ENCODE measurements around the gene ATP5MC2.

Gene ATP5MC2

DNA sequence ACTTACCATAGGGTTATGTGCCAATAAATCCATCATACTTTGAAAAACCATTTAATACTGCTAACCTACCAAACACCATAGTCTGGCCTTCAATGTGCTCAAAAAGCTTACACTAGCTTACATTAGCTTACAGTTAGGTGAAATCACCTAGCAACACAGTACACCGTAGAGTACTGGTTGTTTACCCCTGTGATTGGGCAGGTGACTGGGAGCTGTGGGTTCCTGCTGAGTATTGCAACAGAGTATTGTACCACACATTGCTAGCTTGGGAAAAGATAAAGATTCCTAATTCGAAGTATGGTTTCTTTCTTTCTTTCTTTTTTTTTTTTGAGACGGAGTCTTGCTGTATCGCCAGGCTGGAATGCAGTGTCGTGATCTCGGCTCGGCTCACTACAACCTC, 5.6 kb downstream of the ATP5MC2 start:
- no peak for TF ChIP-seq EZH2 (IDR thresholded peaks at IDR 0.05; ENCODE audit: borderline replicate concordance, low read depth, low read length, severe bottlenecking)
- TF ChIP-seq, protein P1, sequence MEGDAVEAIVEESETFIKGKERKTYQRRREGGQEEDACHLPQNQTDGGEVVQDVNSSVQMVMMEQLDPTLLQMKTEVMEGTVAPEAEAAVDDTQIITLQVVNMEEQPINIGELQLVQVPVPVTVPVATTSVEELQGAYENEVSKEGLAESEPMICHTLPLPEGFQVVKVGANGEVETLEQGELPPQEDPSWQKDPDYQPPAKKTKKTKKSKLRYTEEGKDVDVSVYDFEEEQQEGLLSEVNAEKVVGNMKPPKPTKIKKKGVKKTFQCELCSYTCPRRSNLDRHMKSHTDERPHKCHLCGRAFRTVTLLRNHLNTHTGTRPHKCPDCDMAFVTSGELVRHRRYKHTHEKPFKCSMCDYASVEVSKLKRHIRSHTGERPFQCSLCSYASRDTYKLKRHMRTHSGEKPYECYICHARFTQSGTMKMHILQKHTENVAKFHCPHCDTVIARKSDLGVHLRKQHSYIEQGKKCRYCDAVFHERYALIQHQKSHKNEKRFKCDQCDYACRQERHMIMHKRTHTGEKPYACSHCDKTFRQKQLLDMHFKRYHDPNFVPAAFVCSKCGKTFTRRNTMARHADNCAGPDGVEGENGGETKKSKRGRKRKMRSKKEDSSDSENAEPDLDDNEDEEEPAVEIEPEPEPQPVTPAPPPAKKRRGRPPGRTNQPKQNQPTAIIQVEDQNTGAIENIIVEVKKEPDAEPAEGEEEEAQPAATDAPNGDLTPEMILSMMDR (IDR thresholded peaks at IDR 0.05; ENCODE audit: borderline replicate concordance, extremely low read depth, low read length, poor library complexity, severe bottlenecking): no peak
- Histone ChIP-seq H3K4me1 (ENCODE audit: insufficient read depth, low read length) (peaks cover 38% of the 10 kb centered on the region), H3K4me3 (ENCODE audit: low read depth in 1 of 2, low read length in 2 of 2) (no peak overlapping the region), H3K27me3 (ENCODE audit: insufficient read depth, low read length, poor library complexity) (no peaks in the 10 kb centered on the region), H3K36me3 (ENCODE audit: insufficient read depth, low read length) (peaks cover 90% of the 10 kb centered on the region), H3K27ac (ENCODE audit: low read length) (no peak overlapping the region), H3K9ac (ENCODE audit: low read depth, low read length) (no peak overlapping the region), H3K9me3 (ENCODE audit: insufficient read depth, low read length, severe bottlenecking) (no peaks in the 10 kb centered on the region), H2AFZ (ENCODE audit: low read depth, low read length) (no peak overlapping the region), H3K79me2 (ENCODE audit: insufficient read depth, low read length) (peaks cover 54% of the 10 kb centered on the region), H4K20me1 (ENCODE audit: insufficient read depth, low read length) (peaks cover 26% of the 10 kb centered on the region; the same call in 1 of the 2 replicates), H3K4me2 (ENCODE audit: insufficient read depth, low read length) (no peak overlapping the region)
- DNase-seq (no peak), ATAC-seq (ENCODE audit: insufficient read depth, low read depth) (no peak)

DNA sequence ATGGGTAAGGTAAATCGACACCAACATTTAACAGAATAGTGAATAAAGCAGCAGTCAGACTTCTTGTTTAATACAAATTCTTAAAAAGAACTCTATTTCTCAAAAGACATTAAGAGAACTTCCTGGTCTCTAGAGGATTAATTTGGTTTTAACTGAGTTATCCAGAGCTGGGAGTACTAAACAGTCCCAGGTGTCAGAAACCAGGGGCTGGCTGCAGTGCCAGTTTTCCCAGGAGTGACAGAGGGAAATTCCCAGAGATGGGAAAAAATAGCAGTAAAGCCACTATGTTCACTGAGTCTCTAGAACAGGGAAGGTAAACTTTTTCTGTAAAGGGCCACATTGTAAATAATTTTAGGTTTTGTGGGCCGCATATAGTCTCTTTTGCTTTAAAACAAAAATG, 8.8 kb downstream of the ATP5MC2 start:
- Histone ChIP-seq H3K27me3 (ENCODE audit: insufficient read depth, low read length, poor library complexity) (no peaks in the 10 kb centered on the region), H4K20me1 (ENCODE audit: insufficient read depth, low read length) (peaks cover 28% of the 10 kb centered on the region; the same call in 1 of the 2 replicates), H3K9ac (ENCODE audit: low read depth, low read length) (no peak overlapping the region), H3K27ac (ENCODE audit: low read length) (no peak overlapping the region), H3K4me2 (ENCODE audit: insufficient read depth, low read length) (no peak overlapping the region), H3K36me3 (ENCODE audit: insufficient read depth, low read length) (peaks cover 88% of the 10 kb centered on the region), H3K9me3 (ENCODE audit: insufficient read depth, low read length, severe bottlenecking) (no peaks in the 10 kb centered on the region), H3K4me3 (ENCODE audit: low read depth in 1 of 2, low read length in 2 of 2) (no peak overlapping the region), H3K4me1 (ENCODE audit: insufficient read depth, low read length) (peaks cover 9% of the 10 kb centered on the region), H3K79me2 (ENCODE audit: insufficient read depth, low read length) (peaks cover 24% of the 10 kb centered on the region), H2AFZ (ENCODE audit: low read depth, low read length) (no peak overlapping the region)
- no peak for TF ChIP-seq EZH2 (IDR thresholded peaks at IDR 0.05; ENCODE audit: borderline replicate concordance, low read depth, low read length, severe bottlenecking)
- TF ChIP-seq, protein P1 (IDR thresholded peaks at IDR 0.05; ENCODE audit: borderline replicate concordance, extremely low read depth, low read length, poor library complexity, severe bottlenecking): no peak
- no peak for ATAC-seq (ENCODE audit: insufficient read depth, low read depth)
- DNase-seq: no peak

DNA sequence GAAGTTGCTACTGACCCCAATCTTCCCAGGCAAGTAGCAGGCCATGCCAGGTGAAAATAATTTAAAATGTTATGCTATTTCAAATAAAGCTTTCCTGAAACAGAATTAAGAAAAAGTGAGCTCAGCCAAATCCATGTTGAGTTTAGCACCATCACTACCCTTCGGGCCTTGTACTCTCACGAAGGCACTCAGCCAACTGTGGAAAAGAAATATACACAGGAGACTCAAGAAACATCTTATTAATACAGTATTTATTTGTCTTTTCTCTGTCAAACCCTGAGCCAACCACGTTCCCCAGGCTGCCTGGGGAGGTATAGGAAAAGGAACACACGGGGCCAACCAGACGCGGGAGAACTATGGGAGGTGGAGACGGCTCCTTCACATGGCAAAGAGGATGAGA, 10.9 kb downstream of the ATP5MC2 start:
- TF ChIP-seq EZH2 (IDR thresholded peaks at IDR 0.05; ENCODE audit: borderline replicate concordance, low read depth, low read length, severe bottlenecking): no peak
- TF ChIP-seq, protein P1 (IDR thresholded peaks at IDR 0.05; ENCODE audit: borderline replicate concordance, extremely low read depth, low read length, poor library complexity, severe bottlenecking): no peak
- Histone ChIP-seq H4K20me1 (ENCODE audit: insufficient read depth, low read length) (peaks cover 17% of the 10 kb centered on the region; the same call in 1 of the 2 replicates), H3K9me3 (ENCODE audit: insufficient read depth, low read length, severe bottlenecking) (no peaks in the 10 kb centered on the region), H3K4me2 (ENCODE audit: insufficient read depth, low read length) (no peak overlapping the region), H3K36me3 (ENCODE audit: insufficient read depth, low read length) (peaks cover 67% of the 10 kb centered on the region), H3K4me3 (ENCODE audit: low read depth in 1 of 2, low read length in 2 of 2) (no peak overlapping the region), H3K27me3 (ENCODE audit: insufficient read depth, low read length, poor library complexity) (no peaks in the 10 kb centered on the region), H3K4me1 (ENCODE audit: insufficient read depth, low read length) (no peaks in the 10 kb centered on the region), H3K9ac (ENCODE audit: low read depth, low read length) (no peak overlapping the region), H3K27ac (ENCODE audit: low read length) (no peak overlapping the region), H2AFZ (ENCODE audit: low read depth, low read length) (no peak overlapping the region), H3K79me2 (ENCODE audit: insufficient read depth, low read length) (peaks cover 5% of the 10 kb centered on the region)
- ATAC-seq (ENCODE audit: insufficient read depth, low read depth): no peak
- DNase-seq: no peak

DNA sequence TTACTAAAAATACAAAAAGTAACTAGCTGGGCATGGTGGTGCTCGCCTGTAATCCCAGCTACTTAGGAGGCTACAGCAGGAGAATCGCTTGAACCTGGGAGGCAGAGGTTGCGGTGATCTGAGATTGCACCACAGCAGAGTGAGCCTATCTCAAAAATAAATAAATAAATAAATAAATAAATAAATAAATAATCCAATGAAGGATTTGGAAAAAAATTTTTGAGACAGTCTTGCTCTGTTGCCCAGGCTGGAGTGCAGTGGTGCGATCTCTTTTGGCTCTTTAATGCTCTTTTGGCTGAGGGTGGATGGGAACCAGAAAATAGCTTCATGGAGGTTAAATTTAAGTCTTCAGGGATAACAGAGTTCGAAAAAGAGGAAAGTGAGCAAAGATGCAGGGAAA, 11.7 kb downstream of the ATP5MC2 start:
- TF ChIP-seq EZH2 (IDR thresholded peaks at IDR 0.05; ENCODE audit: borderline replicate concordance, low read depth, low read length, severe bottlenecking): no peak
- TF ChIP-seq, protein P1 (IDR thresholded peaks at IDR 0.05; ENCODE audit: borderline replicate concordance, extremely low read depth, low read length, poor library complexity, severe bottlenecking): no peak
- H3K4me3 ChIP-seq (ENCODE audit: low read depth in 1 of 2, low read length in 2 of 2): no peak overlapping the region
- H2AFZ ChIP-seq (ENCODE audit: low read depth, low read length): no peak overlapping the region
- DNase-seq (no peak), ATAC-seq (ENCODE audit: insufficient read depth, low read depth) (no peak)
- H3K27me3 ChIP-seq (ENCODE audit: insufficient read depth, low read length, poor library complexity): no peaks in the 10 kb centered on the region
- H3K9ac ChIP-seq (ENCODE audit: low read depth, low read length): no peak overlapping the region
- peaks cover 10% of the 10 kb centered on the region; the same call in 1 of the 2 replicates for H4K20me1 ChIP-seq (ENCODE audit: insufficient read depth, low read length)
- no peak overlapping the region for H3K4me2 ChIP-seq (ENCODE audit: insufficient read depth, low read length)
- no peaks in the 10 kb centered on the region for H3K9me3 ChIP-seq (ENCODE audit: insufficient read depth, low read length, severe bottlenecking)
- no peak overlapping the region for H3K27ac ChIP-seq (ENCODE audit: low read length)
- H3K79me2 ChIP-seq (ENCODE audit: insufficient read depth, low read length): no peaks in the 10 kb centered on the region
- no peaks in the 10 kb centered on the region for H3K4me1 ChIP-seq (ENCODE audit: insufficient read depth, low read length)
- peaks cover 59% of the 10 kb centered on the region for H3K36me3 ChIP-seq (ENCODE audit: insufficient read depth, low read length)
